Measurements from ENCODE around the gene MINAR2. TPM values are rescaled to one million over a fixed set of nuclear protein-coding genes. Genes with fewer than 3 reads are reported as not detected.

Gene MINAR2, protein sequence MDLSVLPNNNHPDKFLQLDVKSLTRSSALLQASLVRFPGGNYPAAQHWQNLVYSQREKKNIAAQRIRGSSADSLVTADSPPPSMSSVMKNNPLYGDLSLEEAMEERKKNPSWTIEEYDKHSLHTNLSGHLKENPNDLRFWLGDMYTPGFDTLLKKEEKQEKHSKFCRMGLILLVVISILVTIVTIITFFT
- total RNA-seq (not detected), polyA plus RNA-seq (not detected)

DNA sequence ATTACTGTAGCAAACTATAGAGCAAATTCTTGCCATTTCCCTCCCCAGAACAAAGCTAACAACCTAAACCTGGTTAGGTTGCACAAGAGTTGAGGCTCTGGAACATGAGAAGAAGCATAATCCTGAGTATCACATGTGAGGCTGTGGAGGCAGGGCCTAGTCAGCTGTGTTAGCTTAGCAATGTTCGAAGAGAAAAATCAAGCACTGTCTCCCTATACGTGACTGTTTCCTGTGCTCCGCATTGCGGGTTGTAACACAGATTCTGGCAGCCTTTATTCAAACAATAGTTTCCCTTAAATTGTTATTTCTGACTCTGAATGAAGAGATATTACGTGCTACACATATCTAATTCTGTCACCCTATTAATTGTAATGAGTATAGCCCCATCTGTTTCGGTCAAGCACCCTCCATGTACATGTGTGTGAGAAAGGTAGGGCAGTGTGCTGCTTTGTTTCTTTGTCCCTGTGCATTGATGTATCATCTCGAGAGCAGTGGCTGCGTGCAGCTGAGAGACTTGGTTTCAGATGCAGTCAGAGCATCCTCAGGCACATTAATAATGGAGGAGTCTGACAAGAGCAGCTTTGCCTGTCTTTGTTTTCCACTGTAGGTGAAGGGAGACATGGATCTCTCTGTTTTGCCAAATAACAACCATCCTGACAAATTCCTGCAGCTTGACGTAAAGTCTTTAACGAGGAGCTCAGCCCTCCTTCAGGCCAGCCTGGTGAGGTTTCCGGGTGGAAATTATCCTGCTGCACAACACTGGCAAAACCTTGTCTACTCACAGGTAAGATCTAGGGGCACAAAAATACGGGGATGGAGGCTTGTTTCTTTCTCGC is at the start of gene MINAR2:
Gene MINAR2 (plus strand): TSS at position 523 of the 836 bp plus-strand sequence. CDS start 97 bp downstream, at position 620.
- POLR2A ChIA-PET (ENCODE audit: partially characterized antibody) = no interaction called here
- H3K9me3 Mint-ChIP-seq = no peaks in the 10 kb centered on the region
- H3K4me1 Mint-ChIP-seq = no peaks in the 10 kb centered on the region
- Histone ChIP-seq H3K9me3 (ENCODE audit: control insufficient read depth in 1 of 2, low read length in 2 of 2) (no peaks in the 10 kb centered on the region), H3K36me3 (ENCODE audit: insufficient read depth, low read length) (no peaks in the 10 kb centered on the region), H3K4me1 (ENCODE audit: insufficient read depth, low read length) (no peaks in the 10 kb centered on the region), H3K4me3 (ENCODE audit: low read length in 2 of 2) (no peak within 1 kb of the TSS), H3K27ac (ENCODE audit: low read depth, low read length) (no peak within 1 kb of the TSS), H3K27me3 (ENCODE audit: insufficient read depth, low read length) (no peaks in the 10 kb centered on the region)
- DNase-seq = no peak
- peaks cover 0 to 6% of the 10 kb centered on the region in 2 donors for H3K27me3 Mint-ChIP-seq
- H3K27ac Mint-ChIP-seq = no peak within 1 kb of the TSS
- H3K4me3 Mint-ChIP-seq = no peak within 1 kb of the TSS
- H3K36me3 Mint-ChIP-seq = no peaks in the 10 kb centered on the region
- CTCF ChIA-PET (ENCODE audit: partially characterized antibody) = no interaction called here
- intact Hi-C loops (cut with micrococcal nuclease) = no loop called here

DNA sequence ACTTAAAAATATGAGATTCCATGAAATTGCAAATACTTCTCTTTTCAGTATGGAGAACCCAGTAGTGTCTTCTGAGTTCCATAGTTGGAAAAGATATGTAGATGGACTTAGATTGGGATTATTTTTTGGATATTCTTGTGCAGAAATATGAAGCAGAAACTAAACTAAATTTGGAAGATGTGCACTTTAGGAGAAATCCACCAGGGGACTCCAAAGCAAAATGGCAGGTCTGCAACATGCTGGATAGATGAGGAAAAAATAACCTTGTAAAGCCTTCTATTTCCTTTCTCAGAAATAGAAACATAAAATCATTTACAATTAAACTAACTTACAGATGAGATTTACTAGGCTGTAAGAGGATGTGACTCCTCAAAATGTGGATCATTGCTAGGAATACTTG is 49.2 kb upstream of the MINAR2 start:
- ChIA-PET CTCF (ENCODE audit: partially characterized antibody) (interaction anchor here (0.9 kb wide), 1 partner anchor 35 kb away, joined by 3 read pairs; no protein-coding TSS in a partner anchor), POLR2A (ENCODE audit: partially characterized antibody) (no interaction called here)
- no peaks in the 10 kb centered on the region for H3K36me3 ChIP-seq (ENCODE audit: insufficient read depth, low read length)
- H3K4me1 Mint-ChIP-seq = no peaks in the 10 kb centered on the region
- H3K9me3 ChIP-seq (ENCODE audit: control insufficient read depth in 1 of 2, low read length in 2 of 2) = no peaks in the 10 kb centered on the region
- no peak overlapping the region for H3K27ac ChIP-seq (ENCODE audit: low read depth, low read length)
- no peak overlapping the region for H3K4me3 Mint-ChIP-seq
- no peaks in the 10 kb centered on the region for H3K36me3 Mint-ChIP-seq
- no peak overlapping the region for H3K4me3 ChIP-seq (ENCODE audit: low read length in 2 of 2)
- peaks cover 0 to 2% (median 0%) of the 10 kb centered on the region in 8 donors for H3K9me3 Mint-ChIP-seq
- no peak overlapping the region for H3K27ac Mint-ChIP-seq
- no peak for DNase-seq
- no peaks in the 10 kb centered on the region for H3K27me3 Mint-ChIP-seq
- no peaks in the 10 kb centered on the region for H3K27me3 ChIP-seq (ENCODE audit: insufficient read depth, low read length)
- no peaks in the 10 kb centered on the region for H3K4me1 ChIP-seq (ENCODE audit: insufficient read depth, low read length)
- intact Hi-C loops (cut with micrococcal nuclease) = no loop called here

DNA sequence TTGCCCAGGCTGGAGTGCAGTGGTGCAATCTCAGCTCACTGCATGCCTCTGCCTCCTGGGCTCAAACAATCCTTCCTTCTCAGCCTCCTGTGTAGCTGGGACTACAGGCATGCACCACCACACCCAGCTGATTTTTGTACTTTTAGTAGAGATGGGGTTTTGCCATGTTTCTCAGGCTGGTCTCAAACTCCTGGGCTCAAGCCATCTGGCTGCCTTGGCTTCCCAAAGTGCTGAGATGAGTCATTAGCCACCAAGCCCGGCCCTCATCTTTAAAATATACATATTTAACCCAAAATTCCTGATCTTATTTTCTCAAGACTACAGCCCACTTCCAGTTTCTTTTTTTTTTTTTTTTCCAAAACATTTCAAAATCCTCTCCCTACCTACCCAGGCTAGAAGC is 31.7 kb upstream of the MINAR2 start:
- no peak overlapping the region for H3K4me3 Mint-ChIP-seq
- H3K4me1 Mint-ChIP-seq = no peaks in the 10 kb centered on the region
- DNase-seq = no peak
- H3K4me1 ChIP-seq (ENCODE audit: insufficient read depth, low read length) = no peaks in the 10 kb centered on the region
- ChIA-PET CTCF (ENCODE audit: partially characterized antibody) (no interaction called here), POLR2A (ENCODE audit: partially characterized antibody) (no interaction called here)
- no peaks in the 10 kb centered on the region for H3K36me3 ChIP-seq (ENCODE audit: insufficient read depth, low read length)
- intact Hi-C loops (cut with micrococcal nuclease) = no loop called here
- H3K27me3 Mint-ChIP-seq = no peaks in the 10 kb centered on the region
- H3K27ac ChIP-seq (ENCODE audit: low read depth, low read length) = no peak overlapping the region
- no peak overlapping the region for H3K27ac Mint-ChIP-seq
- H3K27me3 ChIP-seq (ENCODE audit: insufficient read depth, low read length) = no peaks in the 10 kb centered on the region
- no peaks in the 10 kb centered on the region for H3K36me3 Mint-ChIP-seq
- no peaks in the 10 kb centered on the region for H3K9me3 ChIP-seq (ENCODE audit: control insufficient read depth in 1 of 2, low read length in 2 of 2)
- no peaks in the 10 kb centered on the region for H3K9me3 Mint-ChIP-seq
- H3K4me3 ChIP-seq (ENCODE audit: low read length in 2 of 2) = no peak overlapping the region

DNA sequence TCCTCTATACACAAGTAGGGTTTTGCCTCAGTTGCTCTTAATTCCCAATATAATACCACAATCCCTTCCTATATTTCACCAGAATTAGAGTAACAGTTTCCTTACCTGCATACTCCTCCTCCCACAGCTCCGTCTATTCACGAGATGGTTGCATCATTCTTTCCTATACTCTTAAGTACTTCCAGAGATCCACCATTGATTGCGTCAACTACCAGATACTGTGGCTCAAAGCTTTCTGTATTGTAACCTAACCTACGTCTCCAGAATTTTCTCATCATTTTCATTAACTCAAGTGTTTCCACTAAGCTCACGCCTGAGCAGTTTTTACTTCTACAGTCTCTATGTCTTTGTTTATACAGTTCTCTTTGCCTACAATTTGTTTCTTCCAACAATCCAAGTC is 31.2 kb upstream of the MINAR2 start:
- H3K36me3 Mint-ChIP-seq = no peaks in the 10 kb centered on the region
- intact Hi-C loops (cut with micrococcal nuclease) = no loop called here
- Histone ChIP-seq H3K27me3 (ENCODE audit: insufficient read depth, low read length) (no peaks in the 10 kb centered on the region), H3K4me1 (ENCODE audit: insufficient read depth, low read length) (no peaks in the 10 kb centered on the region), H3K4me3 (ENCODE audit: low read length in 2 of 2) (no peak overlapping the region), H3K36me3 (ENCODE audit: insufficient read depth, low read length) (no peaks in the 10 kb centered on the region), H3K9me3 (ENCODE audit: control insufficient read depth in 1 of 2, low read length in 2 of 2) (no peaks in the 10 kb centered on the region), H3K27ac (ENCODE audit: low read depth, low read length) (no peak overlapping the region)
- H3K4me1 Mint-ChIP-seq = no peaks in the 10 kb centered on the region
- no peak for DNase-seq
- no peaks in the 10 kb centered on the region for H3K9me3 Mint-ChIP-seq
- POLR2A ChIA-PET (ENCODE audit: partially characterized antibody) = no interaction called here
- no peak overlapping the region for H3K4me3 Mint-ChIP-seq
- H3K27me3 Mint-ChIP-seq = no peaks in the 10 kb centered on the region
- CTCF ChIA-PET (ENCODE audit: partially characterized antibody) = no interaction called here
- no peak overlapping the region for H3K27ac Mint-ChIP-seq

DNA sequence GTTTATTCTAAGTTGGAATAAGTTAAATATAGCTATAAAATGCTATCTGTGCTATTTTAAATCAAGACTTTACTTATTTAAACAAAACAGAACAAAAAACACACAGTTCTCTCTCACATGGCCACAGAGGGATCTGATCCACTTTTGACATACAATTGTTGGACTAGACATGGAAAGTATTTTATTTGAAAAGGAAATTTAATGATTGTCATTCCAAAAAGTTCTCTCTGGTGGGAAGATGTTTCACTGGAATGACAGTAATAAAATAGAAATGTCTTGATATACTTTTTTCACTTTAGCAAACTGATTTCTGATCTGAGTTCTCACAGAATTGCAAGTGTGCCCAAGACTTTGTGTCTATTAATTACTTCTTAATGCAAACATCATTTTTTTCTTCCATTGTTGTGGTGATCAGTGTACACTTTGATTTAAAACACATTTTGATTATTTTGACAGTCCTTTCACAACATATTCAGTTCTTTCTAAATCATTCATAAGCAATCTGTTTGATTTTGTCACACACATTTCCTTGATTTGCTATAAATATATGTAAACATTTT is 30.1 kb upstream of the MINAR2 start:
- Histone ChIP-seq H3K36me3 (ENCODE audit: insufficient read depth, low read length) (no peaks in the 10 kb centered on the region), H3K4me1 (ENCODE audit: insufficient read depth, low read length) (no peaks in the 10 kb centered on the region), H3K27ac (ENCODE audit: low read depth, low read length) (no peak overlapping the region), H3K9me3 (ENCODE audit: control insufficient read depth in 1 of 2, low read length in 2 of 2) (no peaks in the 10 kb centered on the region), H3K27me3 (ENCODE audit: insufficient read depth, low read length) (no peaks in the 10 kb centered on the region), H3K4me3 (ENCODE audit: low read length in 2 of 2) (no peak overlapping the region)
- intact Hi-C loops (cut with micrococcal nuclease) = no loop called here
- Mint-ChIP-seq H3K27ac (no peak overlapping the region), H3K4me1 (no peaks in the 10 kb centered on the region), H3K36me3 (no peaks in the 10 kb centered on the region), H3K4me3 (no peak overlapping the region), H3K27me3 (no peaks in the 10 kb centered on the region), H3K9me3 (no peaks in the 10 kb centered on the region)
- CTCF ChIA-PET (ENCODE audit: partially characterized antibody) = no interaction called here
- POLR2A ChIA-PET (ENCODE audit: partially characterized antibody) = no interaction called here
- DNase-seq = no peak

DNA sequence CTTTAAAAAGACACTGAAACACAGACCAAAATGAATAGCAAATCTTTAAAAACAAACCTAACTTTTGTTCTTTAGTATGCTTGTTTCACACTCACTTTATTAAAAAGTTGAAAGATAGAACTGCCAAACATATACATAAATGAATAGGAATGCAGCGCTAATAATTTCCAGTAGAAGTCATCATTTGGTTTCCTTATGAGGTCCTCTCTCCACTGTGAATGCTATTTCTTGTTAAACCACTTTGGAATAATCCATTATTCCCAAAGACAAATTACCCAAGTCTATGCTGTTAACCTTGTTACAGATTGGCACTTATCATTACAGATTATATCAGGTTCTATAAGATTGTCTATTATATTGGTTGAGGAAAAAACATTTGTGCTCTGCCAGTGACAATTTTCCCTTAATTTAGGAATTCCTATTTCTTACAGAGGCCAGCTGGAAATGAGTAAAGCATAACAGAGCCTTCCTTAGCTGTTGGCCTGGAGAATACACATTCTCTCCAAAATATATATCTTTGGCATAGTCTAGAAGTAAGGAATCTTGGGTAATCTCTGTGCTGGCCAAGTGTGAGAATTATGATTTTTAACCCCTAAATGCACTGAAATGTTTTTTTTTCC is 29.3 kb upstream of the MINAR2 start:
- H3K27me3 ChIP-seq (ENCODE audit: insufficient read depth, low read length) = no peaks in the 10 kb centered on the region
- ChIA-PET POLR2A (ENCODE audit: partially characterized antibody) (no interaction called here), CTCF (ENCODE audit: partially characterized antibody) (no interaction called here)
- no peaks in the 10 kb centered on the region for H3K4me1 ChIP-seq (ENCODE audit: insufficient read depth, low read length)
- H3K27ac Mint-ChIP-seq = no peak overlapping the region
- intact Hi-C loops (cut with micrococcal nuclease) = no loop called here
- H3K36me3 Mint-ChIP-seq = no peaks in the 10 kb centered on the region
- H3K27ac ChIP-seq (ENCODE audit: low read depth, low read length) = no peak overlapping the region
- H3K4me1 Mint-ChIP-seq = no peaks in the 10 kb centered on the region
- H3K27me3 Mint-ChIP-seq = no peaks in the 10 kb centered on the region
- no peaks in the 10 kb centered on the region for H3K9me3 ChIP-seq (ENCODE audit: control insufficient read depth in 1 of 2, low read length in 2 of 2)
- H3K4me3 ChIP-seq (ENCODE audit: low read length in 2 of 2) = no peak overlapping the region
- no peaks in the 10 kb centered on the region for H3K36me3 ChIP-seq (ENCODE audit: insufficient read depth, low read length)
- H3K4me3 Mint-ChIP-seq = no peak overlapping the region
- DNase-seq = no peak
- H3K9me3 Mint-ChIP-seq = no peaks in the 10 kb centered on the region

DNA sequence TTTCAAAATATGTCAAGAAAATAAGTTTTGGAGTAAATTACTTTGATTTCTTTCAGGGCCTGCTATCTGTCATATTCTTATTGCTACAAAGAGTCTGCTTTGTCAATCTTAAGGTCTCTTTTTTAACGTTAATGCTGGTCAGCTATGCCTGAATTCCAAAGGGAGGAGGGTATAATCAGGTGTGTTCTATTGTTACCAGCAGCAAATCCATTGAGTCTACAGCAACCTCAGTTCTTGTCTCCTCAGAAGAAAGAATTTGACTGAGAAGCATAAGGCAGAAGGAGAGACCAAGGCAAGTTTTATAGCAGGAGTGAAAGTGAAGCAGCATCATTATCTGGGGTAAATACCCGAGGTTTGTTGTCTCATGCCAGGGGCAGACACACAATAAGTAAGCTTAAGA is 23.7 kb upstream of the MINAR2 start:
- H3K4me1 Mint-ChIP-seq = no peaks in the 10 kb centered on the region
- H3K36me3 ChIP-seq (ENCODE audit: insufficient read depth, low read length) = no peaks in the 10 kb centered on the region
- H3K27me3 ChIP-seq (ENCODE audit: insufficient read depth, low read length) = no peaks in the 10 kb centered on the region
- H3K4me3 ChIP-seq (ENCODE audit: low read length in 2 of 2) = no peak overlapping the region
- intact Hi-C loops (cut with micrococcal nuclease) = no loop called here
- no peaks in the 10 kb centered on the region for H3K9me3 Mint-ChIP-seq
- H3K27me3 Mint-ChIP-seq = peaks cover 0 to 3% of the 10 kb centered on the region in 2 donors
- no peak overlapping the region for H3K4me3 Mint-ChIP-seq
- H3K27ac ChIP-seq (ENCODE audit: low read depth, low read length) = no peak overlapping the region
- no peaks in the 10 kb centered on the region for H3K4me1 ChIP-seq (ENCODE audit: insufficient read depth, low read length)
- H3K36me3 Mint-ChIP-seq = no peaks in the 10 kb centered on the region
- no peak overlapping the region for H3K27ac Mint-ChIP-seq
- ChIA-PET CTCF (ENCODE audit: partially characterized antibody) (no interaction called here), POLR2A (ENCODE audit: partially characterized antibody) (no interaction called here)
- no peaks in the 10 kb centered on the region for H3K9me3 ChIP-seq (ENCODE audit: control insufficient read depth in 1 of 2, low read length in 2 of 2)
- no peak for DNase-seq

Measured in CD4-positive, alpha-beta memory T cell (primary cell).